Activated CD4-positive, alpha-beta T cell treated with anti-CD3 and anti-CD28 coated beads, Interleukin-2, amount 50 U/mL, for 16 hours (primary cell): ENCODE results near the gene CRTC2.

Experiments
- DNase-seq: peaks from one replicate; pipeline ENCODE4 v3.0.0-alpha.2; 2020

Gene CRTC2

DNA sequence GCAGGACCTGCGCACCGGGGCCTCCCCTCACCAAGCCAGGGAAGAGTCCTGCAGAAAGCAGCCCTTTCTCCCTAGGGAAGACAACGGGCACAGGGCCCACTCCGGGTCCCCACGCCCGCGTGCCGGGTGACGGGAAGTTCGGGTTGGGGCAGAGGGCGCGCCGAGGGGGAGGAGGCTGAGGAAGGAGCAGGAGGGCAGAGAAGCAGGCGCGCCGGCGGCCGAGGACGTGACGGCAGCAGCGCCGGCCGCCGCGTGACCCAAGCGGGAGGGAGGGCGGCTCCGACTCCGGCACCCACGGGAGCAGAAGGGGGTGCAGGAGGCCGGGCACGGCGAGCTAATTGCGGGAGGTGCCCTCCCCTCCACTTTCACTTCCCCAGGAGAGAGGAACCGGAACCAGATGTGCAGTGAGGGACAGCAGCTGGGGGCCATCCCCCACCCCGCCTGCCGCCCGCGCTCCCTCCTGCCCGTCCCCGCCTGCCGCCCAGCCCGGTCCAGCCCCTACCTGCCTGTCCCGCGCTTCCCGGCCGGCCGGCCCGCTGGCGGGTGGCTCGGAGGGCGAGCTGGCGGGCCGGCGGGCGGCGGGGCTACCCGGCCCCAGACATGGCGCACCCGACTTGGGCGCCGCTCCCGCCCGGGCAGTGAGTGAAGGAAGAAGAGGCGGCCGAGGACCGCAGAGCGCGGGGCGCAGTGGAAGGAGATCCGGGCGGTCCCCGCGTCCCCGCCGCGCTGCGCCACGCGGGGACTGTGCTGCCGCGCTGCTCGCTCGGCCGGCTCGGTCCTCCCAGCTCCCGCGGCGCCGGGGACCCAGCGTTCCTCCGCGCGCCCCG is 12.4 kb downstream of the CRTC2 start:
- DNase-seq: peak; percentile 83

GRCh38 chr1:153945131-153945794 is 13.1 kb downstream of the CRTC2 start:
- DNase-seq: peak; percentile 83

GRCh38 chr1:153944827-153945117 is 13.6 kb downstream of the CRTC2 start:
- DNase-seq: no peak

- DNase-seq: no peak
These were observed 14.2 kb downstream of the CRTC2 start for GRCh38 chr1:153944005-153944826.

DNA sequence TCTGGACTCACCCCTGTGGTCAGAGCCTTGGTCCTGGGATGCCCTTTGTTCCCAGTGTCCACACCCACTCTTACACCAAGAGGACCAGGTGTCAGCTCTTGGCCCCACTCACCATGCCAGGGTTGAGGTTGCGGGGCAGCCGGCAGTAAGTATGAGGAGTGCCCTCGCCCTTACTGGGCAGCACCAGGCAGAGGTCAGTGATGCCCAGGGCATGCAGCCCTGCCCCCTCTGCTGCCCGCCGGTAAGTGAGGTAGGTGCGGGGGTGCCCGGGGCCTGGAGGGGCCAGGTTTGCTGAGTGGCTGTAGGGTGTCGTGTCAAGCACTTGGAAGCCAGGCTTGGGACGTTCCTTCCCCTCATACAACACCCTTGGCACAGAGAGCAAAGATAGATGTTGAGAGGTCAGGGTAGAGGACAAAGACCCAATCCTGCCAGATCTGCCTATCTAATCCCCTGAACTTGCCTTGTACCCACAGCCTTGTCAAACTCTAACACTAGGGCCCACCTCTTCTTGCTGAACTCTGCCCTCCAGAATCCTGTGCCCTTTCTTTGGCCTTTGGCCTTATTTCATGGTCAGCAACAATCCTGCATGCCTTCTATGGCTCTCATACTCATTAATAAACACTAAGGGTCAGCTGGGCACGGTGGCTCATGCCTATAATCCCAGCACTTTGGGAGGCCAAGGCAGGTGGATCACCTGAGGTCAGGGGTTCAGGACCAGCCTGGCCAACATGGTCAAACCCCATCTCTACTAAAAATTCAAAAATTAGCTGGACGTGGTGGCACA is 15.5 kb downstream of the CRTC2 start:
- DNase-seq: no peak

- DNase-seq: no peak
These were observed 16.3 kb downstream of the CRTC2 start for GRCh38 chr1:153941826-153942725.

GRCh38 chr1:153940756-153941155 is 17.7 kb downstream of the CRTC2 start:
- DNase-seq: no peak

GRCh38 chr1:153939476-153939875 is 18.9 kb downstream of the CRTC2 start:
- DNase-seq: no peak

DNA sequence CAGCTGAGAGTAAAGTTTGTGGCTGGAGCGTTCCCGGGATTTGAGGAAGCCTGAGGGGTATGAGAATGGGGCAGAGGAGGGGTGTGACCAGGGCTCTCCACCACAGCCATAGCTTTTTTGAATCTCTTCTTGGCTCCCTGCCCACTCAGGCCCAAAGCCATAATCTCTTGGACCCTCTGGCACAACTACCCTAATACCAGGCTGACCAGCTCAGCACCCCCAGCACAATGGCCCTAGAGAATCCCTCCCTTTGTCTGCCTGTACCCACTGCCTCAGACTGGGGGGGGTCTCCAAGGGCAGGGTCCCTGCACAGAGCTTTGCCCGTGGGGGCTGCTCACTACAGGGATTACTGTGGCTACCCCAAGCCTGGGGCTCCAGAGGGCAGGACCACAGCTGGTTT is 19.4 kb downstream of the CRTC2 start:
- no peak for DNase-seq

GRCh38 chr1:153937331-153937730 is 21.1 kb downstream of the CRTC2 start:
- DNase-seq: no peak

GRCh38 chr1:153936011-153936802 is 22.2 kb downstream of the CRTC2 start:
- DNase-seq: no peak

DNA sequence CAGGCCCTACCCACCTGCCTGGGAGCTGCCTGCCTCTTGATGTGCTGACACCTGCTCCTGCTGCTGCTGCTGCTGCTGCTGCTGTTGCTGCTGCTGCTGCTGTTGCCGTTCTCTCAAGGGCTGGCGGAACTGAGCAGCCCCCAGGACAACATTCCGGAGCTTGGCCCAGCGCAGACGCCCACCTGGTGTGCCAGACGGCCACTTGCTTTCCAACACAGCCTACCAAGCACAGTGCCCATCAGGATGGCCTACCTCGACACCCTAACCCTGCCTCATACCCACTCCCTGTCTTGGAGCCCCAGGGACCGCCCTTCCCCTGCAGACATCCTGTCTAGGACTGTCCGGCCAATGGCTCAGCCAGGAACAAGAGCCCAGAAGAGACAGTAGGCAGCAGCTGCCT is 23.7 kb downstream of the CRTC2 start:
- no peak for DNase-seq

- DNase-seq: no peak
These were observed 24.5 kb downstream of the CRTC2 start for GRCh38 chr1:153933955-153934354.

DNA sequence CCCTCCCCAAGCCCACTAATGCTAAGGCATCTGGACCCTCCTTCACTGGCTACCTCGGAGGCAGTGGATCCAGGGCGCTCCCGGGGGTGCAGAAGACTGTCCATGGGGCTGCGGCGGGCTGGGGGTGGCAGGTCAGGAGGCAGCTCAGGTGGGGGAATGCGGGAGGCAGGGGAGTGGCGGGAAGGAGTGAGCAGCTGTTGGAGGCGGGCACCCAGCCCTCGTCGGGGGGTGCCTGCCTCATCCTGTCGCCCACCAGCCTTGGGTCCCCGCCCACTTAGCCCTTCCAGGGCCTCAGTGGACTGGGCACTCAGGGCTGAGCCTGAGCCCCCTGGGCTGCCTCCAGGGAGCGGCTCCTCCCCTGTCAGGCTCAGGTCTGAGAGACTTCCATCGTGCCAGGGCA is 25.0 kb downstream of the CRTC2 start:
- no peak for DNase-seq

DNA sequence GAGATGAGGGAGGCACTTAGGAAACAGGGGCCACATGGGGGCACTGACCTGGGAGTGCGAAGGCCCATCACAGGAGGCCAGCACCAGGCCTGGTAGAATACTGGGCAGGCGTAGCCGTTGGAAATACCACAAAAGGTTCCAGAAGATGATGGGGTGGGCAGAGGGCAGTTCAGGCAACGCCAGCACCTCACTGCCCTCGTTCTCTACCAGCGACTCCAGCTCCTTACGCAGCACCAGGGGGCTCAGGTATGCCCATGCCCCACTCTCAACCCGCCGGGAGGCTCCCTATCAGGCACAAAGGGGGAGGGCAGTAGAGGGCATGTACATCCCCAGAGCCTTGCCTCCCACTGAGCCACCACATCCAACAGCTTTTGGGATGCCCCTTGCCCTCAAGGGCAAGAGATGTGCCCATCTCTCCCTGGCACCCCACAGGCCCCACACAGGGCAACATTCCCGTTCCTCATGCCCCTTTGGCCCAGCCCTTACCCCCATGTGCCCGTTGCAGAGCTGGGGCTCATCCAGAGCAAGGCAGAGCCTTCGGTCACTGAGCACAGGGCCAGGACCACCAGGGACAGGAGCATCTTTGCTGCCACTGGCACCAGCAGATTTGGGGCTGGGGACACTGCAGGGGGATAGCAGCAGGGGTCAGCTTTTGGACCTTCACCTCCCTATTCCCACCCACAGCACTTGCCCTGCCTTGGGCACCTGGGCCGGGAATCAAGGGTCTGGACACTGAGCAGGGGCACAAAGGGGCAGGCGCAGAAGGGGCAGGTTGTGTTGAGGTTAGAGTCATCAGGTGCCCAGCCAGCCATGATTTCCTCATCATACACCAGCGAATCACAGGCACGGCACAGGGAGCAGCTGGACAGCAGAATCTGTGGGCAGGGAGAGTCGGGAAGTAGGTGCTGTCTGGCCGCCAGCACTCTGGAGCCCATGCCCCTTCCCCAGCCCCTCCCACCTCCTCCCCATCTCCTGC is 26.0 kb downstream of the CRTC2 start:
- DNase-seq: no peak

DNA sequence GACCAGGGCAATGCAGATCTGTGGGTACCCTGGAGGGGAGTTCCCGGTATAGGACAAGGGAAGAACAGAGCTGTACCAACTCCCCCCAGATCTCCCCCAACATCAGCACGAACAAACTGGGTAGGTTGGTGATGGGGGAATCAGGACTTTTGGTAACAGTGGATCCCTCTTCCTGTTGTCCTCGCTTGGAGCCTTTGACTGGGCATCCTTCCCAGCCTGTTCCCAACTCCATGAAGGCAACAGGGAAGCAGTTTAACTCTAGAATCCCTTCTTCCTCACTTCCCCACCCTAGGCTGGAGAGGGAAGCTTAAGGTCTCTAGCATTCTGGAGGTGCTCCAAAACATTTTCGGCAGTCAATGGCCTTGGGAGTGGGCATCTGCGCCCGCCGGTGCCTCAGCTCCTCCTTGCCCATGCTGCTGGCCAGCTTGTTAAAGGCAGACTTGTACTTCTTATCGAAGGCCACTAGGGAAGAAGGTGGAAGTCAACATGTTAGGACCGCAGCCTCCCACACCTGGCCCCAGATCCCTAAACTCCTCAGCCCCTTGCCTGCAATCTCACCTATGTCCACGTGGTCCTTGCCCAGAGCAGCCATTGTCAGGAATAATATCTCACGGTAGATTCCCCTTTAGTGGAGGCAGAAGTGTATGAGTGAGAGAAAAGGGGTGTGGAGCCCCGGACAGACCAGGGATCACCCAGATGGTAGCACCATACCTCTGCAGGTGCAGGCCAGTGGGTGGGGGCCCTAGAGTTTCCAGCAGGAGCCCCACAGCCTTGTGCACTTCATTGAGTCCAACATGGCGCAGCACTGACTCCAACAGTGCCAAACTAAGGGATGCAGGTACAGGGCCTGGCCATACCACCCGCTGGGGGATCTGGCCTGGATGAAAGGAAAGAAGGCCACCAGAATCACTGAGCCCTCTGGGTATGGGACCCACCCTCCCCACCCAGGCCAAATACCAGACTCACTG is 28.1 kb downstream of the CRTC2 start:
- no peak for DNase-seq

GRCh38 chr1:153929426-153929825 is 29.0 kb downstream of the CRTC2 start:
- DNase-seq: no peak

DNA sequence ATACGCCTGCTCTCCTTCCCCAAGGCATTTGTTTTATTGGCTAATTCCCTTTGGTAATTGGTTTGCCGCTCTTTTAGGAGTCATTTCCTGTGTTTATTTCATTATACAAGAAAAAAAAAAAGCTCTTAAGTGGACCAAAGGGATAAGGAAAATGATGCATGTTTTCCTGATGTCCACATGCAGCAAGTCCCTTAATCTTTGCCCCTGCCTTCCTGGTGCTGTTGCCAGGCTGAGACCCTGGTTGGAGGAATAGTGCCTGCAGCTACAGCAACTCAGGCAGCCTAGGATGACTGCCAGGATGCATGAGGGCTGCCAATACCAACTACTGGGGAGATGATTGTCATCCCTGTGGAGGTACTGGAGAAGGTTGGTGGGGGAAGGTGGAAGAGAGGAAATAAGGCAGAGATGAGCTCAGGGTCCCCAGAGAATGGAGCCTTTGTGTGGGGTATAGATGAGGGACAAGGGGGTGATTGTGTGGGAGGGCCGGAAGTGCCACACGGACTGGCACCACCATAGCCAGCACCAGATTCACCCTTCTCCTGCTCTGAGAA is 29.5 kb downstream of the CRTC2 start:
- no peak for DNase-seq
